NCI-H1092 treated with DMSO at 0.1 percent for 48 hours (cell line): ENCODE results near the gene CYB5D1.
"Not testable (repeated sequence)": the region's sequence is repeated elsewhere in the genome, so short reads cannot be mapped to it uniquely, and the experiment has no call there.

Source experiments
- DNase-seq: peaks from one replicate; lab custom pipeline; 2025; lab: John Stamatoyannopoulos, UW

Gene CYB5D1, protein sequence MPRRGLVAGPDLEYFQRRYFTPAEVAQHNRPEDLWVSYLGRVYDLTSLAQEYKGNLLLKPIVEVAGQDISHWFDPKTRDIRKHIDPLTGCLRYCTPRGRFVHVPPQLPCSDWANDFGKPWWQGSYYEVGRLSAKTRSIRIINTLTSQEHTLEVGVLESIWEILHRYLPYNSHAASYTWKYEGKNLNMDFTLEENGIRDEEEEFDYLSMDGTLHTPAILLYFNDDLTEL

DNA sequence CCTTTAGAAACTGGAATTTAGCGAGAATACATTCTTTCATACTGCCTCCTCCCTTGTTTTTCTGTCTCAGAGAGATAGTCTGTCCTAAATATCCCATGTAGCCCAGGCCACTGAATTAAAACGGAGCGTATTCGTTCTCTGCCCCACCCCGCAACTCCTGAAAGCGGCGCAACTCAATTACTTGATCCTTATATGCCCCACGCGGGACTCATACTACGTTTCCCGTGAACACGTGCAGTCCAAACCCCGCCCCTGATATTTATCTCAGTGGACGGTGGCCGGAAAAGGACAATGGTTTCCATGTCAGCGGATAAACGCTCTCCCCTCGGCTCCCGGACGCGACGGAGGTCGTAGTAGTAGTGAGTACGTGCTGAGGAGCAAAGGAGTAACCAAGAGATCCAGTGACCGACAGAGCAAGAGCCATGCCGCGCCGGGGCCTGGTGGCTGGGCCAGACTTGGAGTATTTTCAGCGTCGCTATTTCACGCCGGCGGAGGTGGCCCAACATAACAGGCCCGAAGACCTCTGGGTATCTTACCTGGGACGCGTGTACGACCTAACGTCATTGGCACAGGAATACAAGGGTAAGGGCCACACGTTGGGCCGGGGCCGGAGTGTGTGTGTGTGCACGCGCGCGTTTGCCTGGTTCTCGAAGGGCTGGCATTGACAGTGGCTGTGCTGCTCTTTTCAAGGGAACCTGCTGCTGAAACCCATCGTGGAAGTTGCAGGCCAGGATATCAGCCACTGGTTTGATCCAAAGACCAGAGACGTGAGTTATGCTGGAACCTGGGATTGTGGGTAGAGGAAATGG, at the start of gene CYB5D1:
TSS of gene CYB5D1 (plus strand) at position 291 of the 809 bp plus-strand sequence. CDS start at position 423, 132 bp downstream.
- peak; percentile 95 for DNase-seq

DNA sequence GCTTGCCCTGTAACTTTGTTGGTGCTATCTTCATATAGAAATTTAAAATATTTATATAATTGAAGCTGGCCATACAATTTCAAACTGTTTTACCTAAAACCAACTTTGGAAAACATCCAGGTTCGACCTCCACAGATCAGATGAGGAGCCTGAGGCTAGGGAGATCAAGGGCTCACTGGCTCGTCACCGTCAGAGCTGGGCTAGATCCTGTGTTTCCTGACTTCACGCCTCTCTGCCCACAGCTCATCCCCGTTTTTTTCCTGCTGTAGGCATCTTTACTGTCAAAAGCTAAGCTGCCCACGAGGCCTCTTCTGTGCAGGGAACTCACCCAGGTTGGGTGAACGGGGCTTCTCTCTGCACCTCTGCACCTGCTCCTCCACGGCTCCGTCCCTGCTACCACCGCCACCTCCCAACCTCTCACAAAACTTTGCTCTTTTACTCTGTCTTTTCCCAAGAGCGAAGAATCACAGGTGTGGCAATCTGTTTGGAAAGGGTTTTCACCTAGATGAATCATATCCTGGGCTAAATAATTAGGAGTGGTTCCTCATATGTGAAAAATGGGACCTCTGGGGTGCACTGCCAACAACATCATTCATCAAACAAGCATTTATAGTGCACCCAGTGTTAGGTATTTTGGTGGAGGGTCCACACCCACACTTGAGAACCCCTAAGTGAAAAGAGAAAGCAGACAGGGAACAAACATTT, 48.6 kb upstream of the CYB5D1 start:
- no peak for DNase-seq

DNA sequence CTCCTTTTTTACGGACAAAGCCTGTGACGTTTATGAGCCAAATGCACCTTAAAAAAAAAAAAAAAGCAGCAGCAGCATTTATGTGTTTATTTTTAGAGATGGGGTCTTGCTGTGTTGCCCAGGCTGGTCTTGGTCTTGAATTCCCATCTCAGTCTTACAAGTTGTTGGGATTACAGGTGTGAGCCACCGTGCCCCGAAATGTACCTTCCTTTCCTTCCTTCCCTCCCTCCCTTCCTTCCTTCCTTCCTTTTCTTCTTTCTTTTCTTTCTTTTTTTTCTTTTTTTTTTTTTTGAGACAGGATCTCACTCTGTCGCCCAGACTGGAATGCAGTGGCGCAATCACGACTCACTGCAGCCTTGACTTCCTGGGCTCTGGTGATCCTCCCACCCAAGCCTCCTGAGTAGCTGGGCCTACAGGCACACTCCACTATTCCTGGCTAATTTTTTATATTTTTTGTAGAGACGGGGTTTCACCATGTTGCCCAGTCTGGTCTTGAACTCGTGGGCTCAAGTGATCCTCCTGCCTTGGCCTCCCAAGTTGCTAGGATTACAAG, 47.9 kb upstream of the CYB5D1 start:
- not testable (repeated sequence) for DNase-seq

DNA sequence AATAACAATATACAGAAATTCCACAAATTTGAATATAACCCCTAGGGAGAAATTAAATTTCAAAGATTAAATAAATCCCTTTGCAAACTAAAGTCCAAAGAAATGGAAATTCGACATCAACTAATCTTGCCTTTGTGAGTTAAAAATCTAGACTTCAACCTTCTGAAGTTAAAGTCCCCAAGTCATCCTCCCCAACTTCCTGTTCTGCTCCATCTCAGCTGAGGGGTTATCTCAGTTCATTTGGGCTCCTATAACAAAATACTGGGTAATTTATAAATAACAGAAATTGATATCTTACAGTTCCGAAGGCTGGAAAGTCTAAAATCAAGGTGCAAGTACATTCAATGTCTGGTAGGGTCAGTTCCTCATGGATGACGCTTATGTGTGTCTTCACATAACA, 46.6 kb upstream of the CYB5D1 start:
- DNase-seq = no peak

DNA sequence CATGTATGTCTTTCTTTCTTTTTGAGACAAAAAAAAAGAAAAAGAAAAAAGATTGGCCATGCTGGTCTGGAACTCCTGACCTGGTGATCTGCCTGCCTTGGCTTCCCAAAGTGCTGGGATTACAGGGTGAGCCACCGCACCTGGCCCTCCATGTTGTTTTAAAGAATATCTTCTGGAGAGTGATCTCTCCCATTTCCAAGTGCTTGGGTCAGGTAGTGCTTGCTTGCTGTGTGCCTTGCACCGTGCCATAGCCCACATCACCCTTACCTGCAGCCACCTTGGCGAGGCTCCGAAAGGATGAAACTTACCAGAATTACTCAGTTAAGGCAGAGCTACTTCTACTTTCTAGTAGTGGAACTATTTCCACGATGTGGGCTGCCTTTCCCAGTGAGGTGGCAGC, 42.8 kb upstream of the CYB5D1 start:
- DNase-seq = no peak

DNA sequence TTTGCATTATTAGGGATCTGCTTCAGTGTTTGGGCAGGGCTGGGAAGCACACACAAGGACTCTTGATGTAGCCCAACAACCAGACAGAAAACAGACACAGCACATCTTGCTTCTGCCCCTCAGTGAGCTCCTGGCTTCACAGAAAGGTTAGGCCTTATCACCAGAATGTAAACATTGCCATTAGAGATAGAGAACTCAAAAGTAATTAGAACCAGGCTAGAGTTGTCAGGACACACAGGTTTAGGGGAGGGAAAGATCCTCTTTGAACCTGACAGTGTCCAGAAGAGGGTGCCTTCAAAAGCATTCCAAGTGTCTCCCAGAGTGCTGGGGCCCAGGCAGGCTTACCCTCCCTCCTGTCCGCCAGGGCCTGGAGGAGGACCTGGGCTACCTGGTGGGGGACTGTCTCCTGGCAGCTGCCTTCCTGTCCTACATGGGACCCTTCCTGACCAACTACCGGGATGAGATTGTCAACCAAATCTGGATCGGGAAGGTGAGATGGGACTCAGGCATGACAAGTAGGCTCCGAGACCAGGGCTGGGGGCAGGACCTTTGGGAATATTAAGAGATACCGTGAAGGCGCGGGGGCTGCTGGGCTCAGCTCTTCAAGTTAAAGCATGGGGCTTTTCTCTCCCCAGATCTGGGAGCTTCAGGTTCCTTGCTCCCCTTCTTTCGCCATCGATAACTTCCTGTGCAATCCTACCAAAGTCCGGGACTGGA, 40.7 kb upstream of the CYB5D1 start:
- no peak for DNase-seq

DNA sequence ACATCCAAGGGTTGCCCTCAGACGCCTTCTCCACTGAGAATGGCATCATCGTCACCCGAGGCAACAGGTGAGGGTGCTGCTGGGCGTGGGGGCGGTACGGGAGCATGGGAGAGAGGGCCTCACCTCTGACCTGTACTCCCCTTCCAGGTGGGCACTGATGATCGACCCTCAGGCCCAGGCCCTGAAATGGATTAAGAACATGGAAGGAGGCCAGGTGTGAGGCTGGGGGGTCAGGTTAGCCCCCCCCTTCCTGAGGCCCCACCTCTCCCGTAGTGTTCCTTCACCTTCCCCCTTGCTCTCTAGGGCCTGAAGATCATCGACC, 40.2 kb upstream of the CYB5D1 start:
- no peak for DNase-seq

DNA sequence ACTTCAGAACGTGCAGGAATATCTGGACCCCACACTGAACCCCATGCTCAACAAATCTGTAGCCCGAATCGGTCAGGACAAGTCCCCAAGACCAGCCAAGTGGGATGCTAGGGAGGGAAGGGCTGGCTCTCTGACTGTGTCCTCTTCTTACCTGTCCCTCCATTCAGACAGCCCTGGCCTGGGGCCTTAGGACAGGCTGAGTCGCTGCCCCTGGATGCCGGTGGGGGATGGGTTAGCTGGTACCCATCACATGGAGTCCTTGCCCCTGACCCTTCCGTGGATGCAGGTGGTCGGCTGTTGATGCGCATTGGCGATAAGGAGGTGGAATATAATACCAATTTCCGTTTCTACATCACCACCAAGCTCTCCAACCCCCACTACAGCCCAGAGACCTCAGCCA, 39.8 kb upstream of the CYB5D1 start:
- DNase-seq = no peak

DNA sequence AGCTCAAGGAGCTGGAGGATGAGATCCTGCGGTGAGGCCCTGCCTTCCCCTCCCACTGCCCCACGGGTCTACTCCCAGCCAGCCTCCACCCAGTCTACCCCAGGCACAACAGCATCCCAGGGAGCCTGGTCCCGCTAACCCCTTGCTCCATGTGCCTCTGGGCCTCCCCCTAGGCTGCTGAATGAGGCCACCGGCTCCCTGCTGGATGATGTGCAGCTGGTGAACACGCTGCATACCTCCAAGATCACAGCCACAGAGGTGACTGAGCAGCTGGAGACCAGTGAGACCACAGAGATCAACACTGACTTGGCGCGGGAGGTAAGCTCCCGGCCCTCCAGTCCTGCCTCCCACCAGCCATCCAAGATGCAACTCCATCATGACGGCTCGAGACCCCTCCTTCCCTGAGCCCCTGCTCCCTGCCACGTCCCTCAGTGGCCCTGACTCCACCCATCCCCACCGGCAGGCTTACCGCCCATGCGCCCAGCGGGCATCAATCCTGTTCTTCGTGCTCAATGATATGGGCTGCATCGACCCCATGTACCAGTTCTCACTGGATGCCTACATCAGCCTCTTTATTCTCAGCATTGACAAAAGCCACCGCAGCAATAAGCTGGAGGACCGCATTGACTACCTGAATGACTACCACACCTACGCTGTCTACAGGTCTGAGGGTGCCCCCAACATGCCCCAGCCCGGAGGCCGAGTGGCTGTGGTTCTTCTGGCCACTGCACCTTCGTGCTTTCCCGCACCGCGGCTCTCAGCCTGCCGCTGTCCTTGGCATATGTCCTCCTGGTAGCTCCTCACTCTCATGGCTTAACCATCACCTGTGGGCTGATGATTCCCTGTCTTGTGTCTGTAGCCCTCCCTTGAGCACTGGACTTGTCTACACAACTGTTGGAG, 38.8 kb upstream of the CYB5D1 start:
- DNase-seq = no peak

DNA sequence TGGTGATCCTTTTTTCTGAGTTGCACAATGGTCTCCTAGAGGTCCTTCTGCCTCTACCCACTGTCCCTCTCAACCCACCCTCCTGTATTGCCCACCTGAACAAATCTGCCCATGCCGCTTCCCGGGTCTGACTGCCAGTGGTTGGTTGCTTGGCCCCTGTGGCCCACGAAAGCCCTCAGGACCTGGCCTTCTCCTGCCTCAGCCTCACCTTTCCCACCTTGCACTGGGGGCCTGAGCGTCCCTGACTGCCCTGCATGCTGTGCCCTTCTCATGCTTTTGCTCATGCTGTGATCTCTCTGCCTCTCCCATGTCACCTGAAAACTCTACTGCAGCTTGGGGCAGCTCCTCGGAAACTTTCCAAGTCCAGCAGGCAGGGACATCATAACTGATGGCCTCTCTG, 37.6 kb upstream of the CYB5D1 start:
- DNase-seq = no peak

DNA sequence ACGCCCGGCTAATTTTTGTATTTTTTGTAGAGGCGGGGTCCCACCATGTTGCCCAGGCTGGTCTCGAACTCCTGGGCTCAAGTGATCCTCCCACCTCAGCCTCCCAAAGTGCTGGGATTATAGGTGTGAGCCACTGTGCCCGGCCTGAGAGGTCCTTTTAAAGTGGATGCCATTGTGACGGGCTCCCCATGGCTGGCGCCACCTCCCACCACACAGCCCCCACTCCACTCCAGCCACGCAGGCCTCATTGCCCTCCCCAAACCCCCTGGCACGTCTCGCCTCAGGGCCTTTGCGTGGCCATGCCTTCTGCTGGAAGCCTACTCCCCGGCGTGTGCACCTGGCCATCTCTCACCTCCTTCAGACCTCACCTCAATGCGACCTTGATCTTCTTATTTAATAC, 35.7 kb upstream of the CYB5D1 start:
- DNase-seq = no peak

DNA sequence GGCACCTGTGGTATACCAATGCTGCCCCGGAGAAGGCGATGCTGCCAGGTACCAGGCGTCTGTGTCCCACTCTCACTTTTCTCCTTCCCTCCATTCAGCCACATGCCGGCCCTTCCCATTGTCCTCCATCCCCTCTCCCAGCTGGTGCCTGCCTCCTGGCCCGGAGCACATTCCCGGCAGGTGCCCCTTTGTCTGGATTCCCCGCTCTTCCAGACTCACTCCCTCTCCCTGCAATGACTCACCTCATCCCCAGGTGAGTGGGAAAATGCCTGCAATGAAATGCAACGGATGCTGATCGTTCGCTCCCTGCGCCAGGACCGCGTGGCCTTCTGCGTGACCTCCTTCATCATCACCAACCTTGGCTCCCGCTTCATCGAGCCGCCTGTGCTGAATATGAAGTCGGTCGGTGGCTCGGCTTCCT, 34.2 kb upstream of the CYB5D1 start:
- DNase-seq = no peak

DNA sequence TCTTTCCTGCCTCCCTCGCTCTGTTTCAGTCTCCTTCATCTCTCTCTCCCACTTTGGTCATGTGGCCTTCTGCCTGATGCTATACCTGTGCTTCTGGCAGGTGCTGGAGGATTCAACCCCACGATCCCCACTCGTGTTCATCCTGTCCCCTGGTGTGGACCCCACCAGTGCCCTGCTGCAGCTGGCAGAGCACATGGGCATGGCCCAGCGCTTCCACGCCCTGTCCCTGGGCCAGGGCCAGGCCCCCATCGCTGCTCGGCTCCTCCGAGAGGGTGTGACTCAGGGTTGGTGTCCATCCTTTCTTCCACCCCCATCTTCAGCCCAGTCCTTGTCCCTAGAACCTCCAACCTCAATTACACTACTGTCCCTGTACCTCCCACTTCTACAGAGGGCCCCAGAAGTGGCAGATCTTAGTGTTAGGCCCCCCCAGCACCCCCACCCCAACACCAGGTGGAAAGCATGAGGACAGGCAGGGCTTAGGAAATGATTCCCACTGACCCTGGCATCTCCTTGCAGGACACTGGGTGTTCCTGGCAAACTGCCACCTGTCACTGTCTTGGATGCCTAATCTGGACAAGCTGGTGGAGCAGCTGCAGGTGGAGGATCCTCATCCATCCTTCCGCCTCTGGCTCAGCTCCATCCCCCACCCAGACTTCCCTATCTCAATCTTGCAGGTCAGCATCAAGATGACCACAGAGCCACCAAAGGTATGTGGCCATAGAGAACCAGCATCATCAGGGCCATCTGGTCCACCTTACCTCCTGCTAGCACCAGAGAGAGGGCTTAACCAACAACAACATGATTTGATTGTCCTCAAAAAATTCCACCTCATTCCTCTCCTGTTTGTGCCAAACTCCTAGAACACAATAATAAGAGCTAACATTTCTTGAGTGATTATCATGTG, 33.5 kb upstream of the CYB5D1 start:
- DNase-seq = no peak

DNA sequence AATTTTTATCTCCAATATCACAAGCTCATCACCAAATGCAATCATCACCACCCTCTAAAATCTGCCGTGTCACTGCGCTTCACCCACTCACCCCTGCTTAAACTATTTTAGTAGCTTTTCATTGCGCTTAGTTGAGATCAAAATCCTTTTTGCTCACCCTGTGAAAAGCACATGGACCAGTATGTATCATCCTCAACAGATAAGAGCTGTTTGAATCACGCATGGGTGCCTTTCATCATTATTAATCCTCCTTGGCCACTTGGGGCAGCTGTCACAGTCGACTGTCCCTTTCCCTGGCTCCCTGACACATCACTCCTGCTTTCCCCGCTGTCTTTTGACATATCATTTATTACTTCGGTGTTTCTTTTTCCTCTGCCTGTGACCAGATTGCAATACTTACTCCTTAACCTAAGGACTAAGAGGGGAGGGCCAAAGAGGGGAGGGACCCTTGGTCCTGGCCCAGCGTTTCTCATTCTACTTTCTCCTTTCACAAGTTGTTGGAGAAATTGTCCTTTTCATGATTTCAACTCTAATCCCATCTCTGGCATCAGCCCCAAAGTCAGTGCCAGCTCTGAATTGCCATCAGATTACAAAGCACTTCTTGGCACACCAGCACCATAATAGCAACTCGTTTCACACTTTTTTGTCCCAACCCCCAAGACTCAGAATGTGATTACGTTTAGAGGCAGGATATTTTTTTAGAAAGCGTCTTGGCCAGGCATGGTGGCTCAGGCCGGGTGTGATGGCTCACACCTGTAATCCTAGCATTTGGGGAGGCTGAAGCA, 32.4 kb upstream of the CYB5D1 start:
- DNase-seq = no peak

DNA sequence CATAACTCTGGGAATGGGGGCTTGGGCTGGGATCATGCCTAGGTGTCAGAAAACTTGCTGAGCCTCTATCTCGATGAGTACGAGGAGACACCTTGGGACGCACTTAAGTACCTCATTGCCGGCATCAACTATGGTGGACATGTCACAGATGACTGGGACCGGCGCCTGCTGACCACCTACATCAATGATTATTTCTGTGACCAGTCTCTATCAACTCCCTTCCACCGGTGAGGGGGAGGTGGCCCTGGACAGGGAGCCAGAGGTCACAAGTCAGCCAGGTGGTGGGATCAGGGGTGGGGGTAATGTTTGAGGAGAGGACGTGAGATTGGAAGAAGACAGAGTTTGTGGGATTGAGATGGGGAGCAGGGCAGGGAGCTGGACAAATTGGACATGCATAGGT, 27.2 kb upstream of the CYB5D1 start:
- DNase-seq = no peak

DNA sequence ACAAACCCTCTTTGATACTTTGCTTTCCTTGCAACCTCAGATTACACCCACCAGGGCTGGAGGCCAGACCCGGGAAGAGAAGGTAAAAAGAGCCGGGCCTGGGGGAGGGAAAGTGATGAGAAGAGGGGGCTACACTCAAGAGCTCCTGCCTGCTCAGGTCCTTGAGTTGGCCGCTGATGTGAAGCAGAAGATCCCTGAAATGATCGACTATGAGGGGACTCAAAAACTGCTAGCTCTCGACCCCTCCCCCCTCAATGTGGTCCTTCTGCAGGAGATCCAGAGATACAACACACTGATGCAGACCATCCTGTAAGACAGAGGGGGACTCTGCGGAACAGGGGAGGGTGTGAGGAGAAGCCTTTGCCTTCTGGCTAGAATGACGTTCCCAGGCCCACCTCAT, 26.6 kb upstream of the CYB5D1 start:
- no peak for DNase-seq

DNA sequence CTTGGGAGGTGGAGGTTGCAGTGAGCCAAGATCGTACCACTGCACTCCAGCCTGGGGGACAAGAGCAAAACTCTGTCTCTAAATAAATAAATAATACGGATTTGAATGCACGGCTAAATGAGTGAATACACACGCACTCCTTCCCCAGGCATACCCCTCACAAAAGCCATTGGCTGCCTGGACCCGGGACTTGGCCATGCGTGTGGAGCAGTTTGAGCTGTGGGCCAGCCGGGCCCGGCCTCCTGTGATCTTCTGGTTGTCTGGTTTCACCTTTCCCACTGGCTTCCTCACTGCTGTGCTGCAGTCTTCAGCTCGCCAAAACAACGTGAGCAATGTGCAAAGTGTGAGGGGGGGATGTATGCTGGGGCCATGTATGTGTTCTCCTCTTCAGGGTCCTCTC, 25.4 kb upstream of the CYB5D1 start:
- DNase-seq = no peak

DNA sequence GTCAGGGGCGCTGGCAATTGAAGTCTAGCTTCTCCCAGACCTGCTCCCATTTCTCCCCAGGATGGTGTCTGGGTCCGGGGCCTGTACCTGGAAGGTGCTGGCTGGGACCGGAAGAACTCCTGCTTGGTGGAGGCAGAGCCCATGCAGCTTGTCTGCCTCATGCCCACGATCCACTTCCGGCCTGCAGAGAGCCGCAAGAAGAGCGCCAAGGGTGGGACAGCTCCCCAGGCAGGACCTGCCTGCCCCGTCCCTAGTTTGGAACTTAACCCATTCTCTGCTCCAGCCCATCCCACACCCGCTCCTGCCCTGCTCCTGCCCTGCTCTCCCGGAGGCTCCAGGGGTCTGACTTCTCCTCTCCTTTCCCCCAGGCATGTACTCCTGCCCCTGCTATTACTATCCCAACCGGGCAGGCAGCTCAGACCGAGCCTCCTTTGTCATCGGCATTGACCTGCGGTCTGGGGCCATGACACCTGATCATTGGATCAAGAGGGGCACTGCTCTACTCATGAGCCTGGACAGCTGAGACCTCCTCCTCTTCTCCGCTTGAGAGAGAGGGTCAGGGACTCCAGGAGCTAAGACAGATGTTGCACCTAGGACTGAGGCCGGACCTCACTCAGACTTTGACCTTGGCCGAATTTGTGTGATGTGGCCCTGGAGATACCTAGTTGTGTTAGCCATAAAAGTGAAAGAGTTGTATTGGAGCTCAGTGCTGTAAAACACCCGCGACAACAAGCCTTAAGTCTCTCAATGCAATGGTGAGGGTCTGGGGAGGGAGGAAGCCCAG, 24.6 kb upstream of the CYB5D1 start:
- no peak for DNase-seq
